OCI-LY3 (cell line): ENCODE results near the gene MED27.

ENCODE experiments used
- H2AFZ ChIP-seq: fragments of 200-600, 300-600 bp; shearing (Covaris generic); 2 replicates; pipeline ENCODE4 v1.6.0; 2014; ENCODE audit warnings: antibody characterized with exemption, low read depth, low read length
- H3K27ac ChIP-seq: fragments of 200-600, 300-600 bp; sonication (generic); 2 replicates; pipeline ENCODE4 v1.5.1; 2014; ENCODE audit warnings: mild to moderate bottlenecking, low read length, moderate library complexity, mixed read lengths
- H3K27me3 ChIP-seq: fragments of 200-600, 300-600 bp; sonication (generic); 2 replicates; pipeline ENCODE4 v1.6.1; 2014; ENCODE audit warnings: low read depth, low read length, mixed read lengths
- H3K36me3 ChIP-seq: fragments of 200-600, 300-600 bp; sonication (generic); replicated peaks from 2 replicates; pipeline ENCODE3; 2014; ENCODE audit warnings: low read depth, low read length, mixed read lengths
- H3K4me1 ChIP-seq: fragments of 300-600, 200-600 bp; sonication (generic); 2 replicates; pipeline ENCODE4 v1.6.1; 2014; ENCODE audit warnings: low read length, mixed read lengths
- H3K4me2 ChIP-seq: fragments of 200-600, 300-600 bp; sonication (generic); 2 replicates; pipeline ENCODE4 v1.6.1; 2014; ENCODE audit warnings: low read length, mixed read lengths
- H3K4me3 ChIP-seq: fragments of 300-600, 200-600 bp; sonication (generic); 2 replicates; pipeline ENCODE4 v1.5.1; 2014; ENCODE audit warnings: antibody characterized with exemption, mild to moderate bottlenecking, low read length, moderate library complexity
- H3K79me2 ChIP-seq: fragments of 300-600, 200-600 bp; shearing (Covaris generic); 2 replicates; pipeline ENCODE4 v1.6.1; 2014; ENCODE audit warnings: mild to moderate bottlenecking, low read length, mixed read lengths
- H3K9ac ChIP-seq: fragments of 300-600, 200-600 bp; shearing (Covaris generic); 2 replicates; pipeline ENCODE4 v1.6.0; 2014; ENCODE audit warnings: mild to moderate bottlenecking, low read length, moderate library complexity
- H3K9me3 ChIP-seq: fragments of 200-600, 300-600 bp; shearing (Covaris generic); 2 replicates; pipeline ENCODE4 v1.6.1; 2014; ENCODE audit warnings: low read length, mixed read lengths; ENCODE audit not compliant: insufficient read depth
- H4K20me1 ChIP-seq: fragments of 200-600, 300-600 bp; sonication (generic); 2 replicates; pipeline ENCODE4 v1.6.1; 2016; ENCODE audit warnings: low read length, mixed read lengths; ENCODE audit not compliant: insufficient read depth
- CTCF ChIP-seq: fragments of 200-600, 300-600 bp; sonication (generic); IDR thresholded peaks from 2 replicates; pipeline ENCODE4 v1.5.1; 2014; ENCODE audit warnings: antibody characterized with exemption, low read length, low read depth
- EZH2phosphoT487 ChIP-seq: fragments of 200-600 bp; shearing (Covaris generic); IDR thresholded peaks from 2 replicates; pipeline ENCODE4 v1.6.1; 2018; ENCODE audit warnings: antibody characterized with exemption, mixed run types, low read depth

Gene MED27

GRCh38 chr9:131959056-131959455 is 120.6 kb downstream of the MED27 start:
- Histone ChIP-seq H3K36me3 (no peaks in the 10 kb centered on the region), H3K27me3 (no peaks in the 10 kb centered on the region), H3K4me2 (no peak overlapping the region), H3K9me3 (no peaks in the 10 kb centered on the region), H2AFZ (no peak overlapping the region), H3K27ac (no peak overlapping the region), H3K4me3 (no peak overlapping the region), H3K79me2 (no peaks in the 10 kb centered on the region), H3K4me1 (no peaks in the 10 kb centered on the region), H3K9ac (no peak overlapping the region), H4K20me1 (peaks cover 6% of the 10 kb centered on the region; the same call in 1 of the 2 replicates)
- no peak for TF ChIP-seq CTCF
- no peak for TF ChIP-seq EZH2phosphoT487

GRCh38 chr9:131954299-131954698 is 125.4 kb downstream of the MED27 start:
- no peaks in the 10 kb centered on the region for H3K9me3 ChIP-seq
- no peak overlapping the region for H3K9ac ChIP-seq
- H3K79me2 ChIP-seq, result no peaks in the 10 kb centered on the region
- H3K27me3 ChIP-seq, result no peaks in the 10 kb centered on the region
- H3K4me2 ChIP-seq, result no peak overlapping the region
- H3K4me1 ChIP-seq, result no peaks in the 10 kb centered on the region
- no peaks in the 10 kb centered on the region for H3K36me3 ChIP-seq
- H4K20me1 ChIP-seq, result peaks cover 8% of the 10 kb centered on the region
- no peak overlapping the region for H2AFZ ChIP-seq
- TF ChIP-seq EZH2phosphoT487 (no peak), CTCF (peak; percentile 50)
- H3K27ac ChIP-seq, result no peak overlapping the region
- no peak overlapping the region for H3K4me3 ChIP-seq

DNA sequence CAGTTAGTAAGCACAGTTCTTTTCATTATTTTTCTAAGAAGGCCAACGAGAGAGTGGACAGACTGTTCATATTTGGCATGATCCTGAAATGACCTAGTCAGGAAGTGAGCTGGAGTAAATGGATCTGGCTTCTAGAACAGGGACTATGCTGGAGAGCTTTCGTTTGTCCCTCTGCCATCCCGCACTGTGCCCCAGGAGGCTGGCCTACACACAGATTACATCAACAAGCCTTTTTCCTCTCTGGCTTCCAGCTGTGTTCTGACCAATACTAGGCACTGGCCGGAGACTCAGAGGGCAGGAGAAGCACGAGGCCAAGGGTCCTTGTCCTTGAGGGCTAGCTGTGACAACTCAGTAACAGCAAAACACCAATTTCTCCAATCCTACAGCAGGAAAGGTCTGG is 127.8 kb downstream of the MED27 start:
- peaks cover 9% of the 10 kb centered on the region for H4K20me1 ChIP-seq
- no peak overlapping the region for H3K9ac ChIP-seq
- H3K27me3 ChIP-seq, result no peaks in the 10 kb centered on the region
- no peak overlapping the region for H3K27ac ChIP-seq
- H3K4me3 ChIP-seq, result no peak overlapping the region
- no peaks in the 10 kb centered on the region for H3K9me3 ChIP-seq
- H3K4me1 ChIP-seq, result no peaks in the 10 kb centered on the region
- no peak overlapping the region for H2AFZ ChIP-seq
- H3K79me2 ChIP-seq, result no peaks in the 10 kb centered on the region
- H3K36me3 ChIP-seq, result no peaks in the 10 kb centered on the region
- H3K4me2 ChIP-seq, result no peak overlapping the region
- TF ChIP-seq EZH2phosphoT487 (no peak), CTCF (no peak)

- TF ChIP-seq CTCF (no peak), EZH2phosphoT487 (no peak)
- Histone ChIP-seq H3K4me3 (no peak overlapping the region), H2AFZ (no peak overlapping the region), H4K20me1 (peaks cover 14% of the 10 kb centered on the region), H3K4me1 (peaks cover 4% of the 10 kb centered on the region), H3K9me3 (no peaks in the 10 kb centered on the region), H3K27me3 (no peaks in the 10 kb centered on the region), H3K79me2 (no peaks in the 10 kb centered on the region), H3K36me3 (no peaks in the 10 kb centered on the region), H3K4me2 (no peak overlapping the region), H3K27ac (no peak overlapping the region), H3K9ac (no peak overlapping the region)
Measured at GRCh38 chr9:131951155-131951554, 128.5 kb downstream of the MED27 start.
